Transverse colon (tissue), 4 donors: Measurements from ENCODE around the gene AP4E1. TPM values are rescaled to one million over a fixed set of nuclear protein-coding genes. Genes with fewer than 3 reads are reported as not detected.
"Not testable (repeated sequence)": the region's sequence is repeated elsewhere in the genome, so short reads cannot be mapped to it uniquely, and the experiment has no call there.

Source experiments
- DNase-seq: peaks from one replicate; pipeline ENCODE4 v3.0.0-alpha.2; 2019
- H3K27ac ChIP-seq, 4 donors: fragments of 200-600 bp; sonication (generic); 2 replicates each; pipeline ENCODE4 v1.5.1; 2016 to 2018; ENCODE audit warnings: inconsistent platforms in 4 of 4
- H3K27me3 ChIP-seq: fragments of 200-600 bp; sonication (generic); 2 replicates; pipeline ENCODE4 v1.5.1; 2017; ENCODE audit warnings: inconsistent platforms
- H3K36me3 ChIP-seq, 4 donors: fragments of 200-600 bp; sonication (generic); 2 replicates each; pipeline ENCODE4 v1.5.1; 2017 to 2019; ENCODE audit warnings: inconsistent platforms in 4 of 4
- H3K4me1 ChIP-seq, 4 donors: fragments of 200-600 bp; sonication (generic); 2 replicates each; pipeline ENCODE4 v1.5.1; 2017 to 2020; ENCODE audit warnings: inconsistent platforms in 4 of 4
- H3K4me3 ChIP-seq, 4 donors: fragments of 200-600 bp; sonication (generic); 1 replicate in 1 of 4; 2 replicates in 3 of 4; pipeline versions ENCODE4 v1.5.1 to v1.6.1; 2017 to 2019; ENCODE audit warnings: inconsistent platforms in 4 of 4
- H3K9me3 ChIP-seq, 2 donors: fragments of 200-600 bp; sonication (generic); 2 replicates each; pipeline ENCODE4 v1.5.1; 2017 to 2019; ENCODE audit warnings: inconsistent platforms in 2 of 2
- CTCF ChIP-seq, 5 experiments: fragments of 200-600 bp in 3 of 5; fragments of 450-650 bp in 2 of 5; sonication (generic) in 3 of 5; IDR thresholded peaks; 1 replicate in 2 of 5; 2 replicates in 3 of 5; pipeline ENCODE4 v1.5.1; 2016 to 2017; ENCODE audit warnings: antibody characterized with exemption in 5 of 5, inconsistent platforms in 3 of 5, mild to moderate bottlenecking in 2 of 5, moderate library complexity in 1 of 5
- EP300 ChIP-seq: sonication (generic); formaldehyde crosslinking; IDR thresholded peaks from one replicate; pipeline ENCODE4 v1.6.1; 2017; ENCODE audit warnings: antibody characterized with exemption, low read depth
- POLR2A ChIP-seq: fragments of 450-650 bp; IDR thresholded peaks from one replicate; pipeline ENCODE4 v1.6.1; 2016; ENCODE audit warnings: antibody characterized with exemption, mild to moderate bottlenecking, moderate library complexity
- POLR2AphosphoS5 ChIP-seq, 3 donors: sonication (generic); formaldehyde crosslinking; IDR thresholded peaks; one replicate each; pipeline ENCODE4 v1.6.1; 2016; ENCODE audit warnings: antibody characterized with exemption in 3 of 3
- WGBS, 2 donors: methylation state at CpG; one replicate each; pipeline ENCODE4 v1.1.5; 2018; ENCODE audit warnings: low coverage in 1 of 2; 5-methylcytosine and 5-hydroxymethylcytosine counted together
- in situ Hi-C, 4 donors: fragments of 200-750 bp; cut with MboI; loops; one replicate each; pipeline versions ENCODE4 v1.15.0 to v1.15.1; 2017; ENCODE audit warnings: low sequenced_read_pairs in 3 of 4, low pct_ligation_motif_present in 1 of 4, low pct_unique_long_range_greater_than_20kb in 1 of 4
- intact Hi-C: fragments of 100-400 bp; cut with DNase I; formaldehyde crosslinking; loops from one replicate; pipeline ENCODE4 v1.15.1; 2023; ENCODE audit warnings: low total_unique reads
- total RNA-seq, 4 donors: library from RNA; depleted of rRNA; stranded (reverse); fragments of >200 nt; gene quantifications; one replicate each; pipeline ENCODE4 v1.1.0, GENCODE V29; 2016

The AP4E1 gene
- total RNA-seq, 4 donors from 2014 or later, result 6.0 to 22.4 (median 9.9) TPM

- 80 to 81% methylated on average over 2 of the region's 2 CpGs for WGBS, 2 donors
- TF ChIP-seq POLR2A (no peak), CTCF (IDR thresholded peaks at IDR 0.05) (no peak), POLR2AphosphoS5 (IDR thresholded peaks at IDR 0.05) (no peak), EP300 (no peak)
- no peak for DNase-seq
- H3K36me3 ChIP-seq, result peaks cover 0 to 54% (median 17%) of the 10 kb centered on the region in 4 donors
- intact Hi-C loops (no loop called here), in situ Hi-C loops (loop anchor here in 1 of 4 donors (25.0 kb wide), 1 partner anchor 109 kb away; no protein-coding TSS in a partner anchor)
- no peaks in the 10 kb centered on the region for H3K27me3 ChIP-seq
- H3K4me3 ChIP-seq, result no peak overlapping the region
- H3K4me1 ChIP-seq, result peaks cover 0 to 3% (median 0%) of the 10 kb centered on the region in 4 donors
- no peaks in the 10 kb centered on the region for H3K9me3 ChIP-seq
- no peak overlapping the region for H3K27ac ChIP-seq
These were observed 44.8 kb downstream of the AP4E1 start for GRCh38 chr15:50953302-50953701.

- peaks cover 0 to 69% (median 25%) of the 10 kb centered on the region in 4 donors for H3K36me3 ChIP-seq
- H3K27me3 ChIP-seq, H3K9me3 ChIP-seq, H3K4me1 ChIP-seq, H3K27ac ChIP-seq, H3K4me3 ChIP-seq, intact Hi-C loops, DNase-seq: not testable (repeated sequence)
- in situ Hi-C loops, result loop anchor here in 1 of 4 donors (25.0 kb wide), 1 partner anchor 107 kb away; no protein-coding TSS in a partner anchor
- WGBS, 2 donors, result 95 to 100% methylated on average over 3 to 6 of the region's 6 CpGs
These were observed 46.4 kb downstream of the AP4E1 start for GRCh38 chr15:50954837-50955236.

- Histone ChIP-seq H3K4me1 (no peaks in the 10 kb centered on the region), H3K4me3 (no peak overlapping the region), H3K9me3 (peaks cover 28 to 32% of the 10 kb centered on the region in 2 donors), H3K27me3 (no peaks in the 10 kb centered on the region), H3K27ac (no peak overlapping the region), H3K36me3 (peaks cover 0 to 66% (median 22%) of the 10 kb centered on the region in 4 donors)
- TF ChIP-seq CTCF (IDR thresholded peaks at IDR 0.05), result no peak
- no peak for TF ChIP-seq POLR2A
- no peak for TF ChIP-seq EP300
- TF ChIP-seq POLR2AphosphoS5 (IDR thresholded peaks at IDR 0.05), result no peak
- in situ Hi-C loops, result loop anchor here in 1 of 4 donors (25.0 kb wide), 1 partner anchor 103 kb away; no protein-coding TSS in a partner anchor
- intact Hi-C loops, result no loop called here
- DNase-seq, result no peak
These were observed 51.2 kb downstream of the AP4E1 start for GRCh38 chr15:50959717-50960116.

- intact Hi-C loops (no loop called here), in situ Hi-C loops (loop anchor here in 1 of 4 donors (25.0 kb wide), 1 partner anchor 98 kb away; no protein-coding TSS in a partner anchor)
- Histone ChIP-seq H3K4me3 (no peak overlapping the region), H3K4me1 (no peaks in the 10 kb centered on the region), H3K27me3 (no peaks in the 10 kb centered on the region), H3K27ac (no peak overlapping the region), H3K36me3 (peaks cover 0 to 43% (median 14%) of the 10 kb centered on the region in 4 donors), H3K9me3 (peaks cover 29 to 32% of the 10 kb centered on the region in 2 donors)
- TF ChIP-seq CTCF (IDR thresholded peaks at IDR 0.05) (no peak), EP300 (no peak), POLR2AphosphoS5 (IDR thresholded peaks at IDR 0.05) (no peak), POLR2A (no peak)
- DNase-seq, result no peak
These were observed 55.6 kb downstream of the AP4E1 start for GRCh38 chr15:50964075-50964474.

GRCh38 chr15:50968353-50968752 lies 59.9 kb downstream of the AP4E1 start:
- DNase-seq, result no peak
- no peaks in the 10 kb centered on the region for H3K27me3 ChIP-seq
- 95 to 99% methylated on average over 1 to 2 of the region's 2 CpGs for WGBS, 2 donors
- H3K9me3 ChIP-seq, result peaks cover 24 to 35% of the 10 kb centered on the region in 2 donors
- H3K27ac ChIP-seq, result no peak overlapping the region
- peaks cover 0 to 61% (median 20%) of the 10 kb centered on the region in 4 donors for H3K36me3 ChIP-seq
- H3K4me1 ChIP-seq, result no peaks in the 10 kb centered on the region
- intact Hi-C loops (no loop called here), in situ Hi-C loops (loop anchor here in 1 of 4 donors (25.0 kb wide), 1 partner anchor 94 kb away; no protein-coding TSS in a partner anchor)
- TF ChIP-seq POLR2A, result no peak
- no peak overlapping the region for H3K4me3 ChIP-seq
